ENCODE results near the gene PDIA2.
"Not testable (repeated sequence)": the region's sequence is repeated elsewhere in the genome, so short reads cannot be mapped to it uniquely, and the experiment has no call there.

Gene PDIA2

GRCh38 chr16:334164-334832 lies 51.3 kb downstream of the PDIA2 start:
- DNase-seq = not testable (repeated sequence)

- DNase-seq = not testable (repeated sequence)
These were observed 52.1 kb downstream of the PDIA2 start for GRCh38 chr16:334861-335632.

- DNase-seq = no peak
These were observed 53.3 kb downstream of the PDIA2 start for GRCh38 chr16:336269-336668.
